Measurements from ENCODE around the gene SIK2. TPM values are rescaled to one million over a fixed set of nuclear protein-coding genes. Genes with fewer than 3 reads are reported as not detected.

SIK2 gene
- total RNA-seq, 1 donor from 2014 or later = 10.1 TPM

DNA sequence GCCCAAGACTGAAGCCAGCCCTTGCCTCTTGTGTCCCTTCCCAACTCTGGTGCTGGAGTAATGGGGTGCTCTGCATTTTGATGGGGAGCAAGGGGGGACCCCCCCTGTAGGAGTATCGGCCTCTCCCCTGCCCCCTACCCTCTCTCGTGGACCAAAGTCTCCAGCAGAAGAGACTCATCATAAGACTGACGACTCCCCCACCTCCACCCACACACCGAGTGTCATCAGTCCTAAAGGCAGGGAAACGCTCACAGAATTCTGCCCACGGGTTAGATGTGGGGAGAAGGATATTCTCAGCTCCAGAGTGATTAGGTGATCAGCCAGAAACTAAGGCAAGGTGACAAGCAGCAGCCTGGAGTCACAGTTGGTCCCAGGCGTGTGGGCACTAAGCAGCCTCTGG lies 125.2 kb downstream of the SIK2 start:
- DNase-seq (ENCODE audit: low read depth) = no peak
- Histone ChIP-seq H3K27me3 (ENCODE audit: control insufficient read depth, insufficient read depth, low read length) (no peaks in the 10 kb centered on the region), H3K4me3 (ENCODE audit: low read depth, low read length) (no peak overlapping the region), H3K36me3 (ENCODE audit: control insufficient read depth, insufficient read depth, low read length) (peaks cover 2% of the 10 kb centered on the region)
- TF ChIP-seq CTCF (IDR thresholded peaks at IDR 0.05; ENCODE audit: insufficient read depth, low read length, poor library complexity, severe bottlenecking) = no peak

GRCh38 chr11:111729071-111729830 lies 127.0 kb downstream of the SIK2 start:
- peaks cover 2% of the 10 kb centered on the region for H3K36me3 ChIP-seq (ENCODE audit: control insufficient read depth, insufficient read depth, low read length)
- no peak overlapping the region for H3K4me3 ChIP-seq (ENCODE audit: low read depth, low read length)
- no peak for TF ChIP-seq CTCF (IDR thresholded peaks at IDR 0.05; ENCODE audit: insufficient read depth, low read length, poor library complexity, severe bottlenecking)
- no peaks in the 10 kb centered on the region for H3K27me3 ChIP-seq (ENCODE audit: control insufficient read depth, insufficient read depth, low read length)
- DNase-seq (ENCODE audit: low read depth) = no peak

- no peak for DNase-seq (ENCODE audit: low read depth)
- Histone ChIP-seq H3K36me3 (ENCODE audit: control insufficient read depth, insufficient read depth, low read length) (peaks cover 2% of the 10 kb centered on the region), H3K27me3 (ENCODE audit: control insufficient read depth, insufficient read depth, low read length) (no peaks in the 10 kb centered on the region), H3K4me3 (ENCODE audit: low read depth, low read length) (no peak overlapping the region)
- no peak for TF ChIP-seq CTCF (IDR thresholded peaks at IDR 0.05; ENCODE audit: insufficient read depth, low read length, poor library complexity, severe bottlenecking)
Measured at GRCh38 chr11:111729831-111730311, 127.6 kb downstream of the SIK2 start.

DNA sequence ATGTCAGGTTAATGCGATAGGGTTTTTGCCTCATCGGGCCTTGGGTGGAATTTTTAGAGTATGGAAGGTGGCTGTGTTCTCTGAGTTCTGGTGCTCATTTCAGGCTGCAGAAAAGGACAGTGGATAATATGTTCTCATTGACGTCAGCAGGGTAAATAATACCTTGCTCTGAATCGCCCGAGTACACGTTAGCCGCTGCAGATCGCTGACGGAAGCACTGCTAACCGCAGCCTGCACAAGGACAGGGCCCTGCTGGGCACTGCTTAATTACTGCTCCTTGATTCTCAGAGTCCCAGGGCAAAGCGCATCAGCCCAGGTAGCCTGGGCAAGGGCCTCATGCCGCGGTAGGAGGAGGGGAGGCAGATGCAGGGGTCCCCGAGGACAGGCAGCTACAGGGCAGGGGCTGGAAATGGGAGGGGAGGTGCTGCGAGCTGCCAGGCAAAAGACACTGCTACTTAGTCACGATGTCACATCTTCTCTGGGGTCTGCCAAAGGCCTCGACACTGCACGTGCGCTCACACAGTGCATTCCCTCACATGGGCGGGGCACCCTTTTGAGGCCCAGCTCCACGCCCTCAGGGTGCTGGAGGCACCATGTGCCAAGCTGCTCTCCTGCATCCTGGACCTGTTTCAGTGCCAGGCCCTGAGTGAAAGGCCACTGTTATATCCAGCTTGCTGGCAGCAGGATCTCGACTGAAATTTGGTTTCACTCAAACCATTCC lies 128.8 kb downstream of the SIK2 start:
- Histone ChIP-seq H3K27me3 (ENCODE audit: control insufficient read depth, insufficient read depth, low read length) (no peaks in the 10 kb centered on the region), H3K4me3 (ENCODE audit: low read depth, low read length) (no peak overlapping the region), H3K36me3 (ENCODE audit: control insufficient read depth, insufficient read depth, low read length) (peaks cover 2% of the 10 kb centered on the region)
- TF ChIP-seq CTCF (IDR thresholded peaks at IDR 0.05; ENCODE audit: insufficient read depth, low read length, poor library complexity, severe bottlenecking) = no peak
- no peak for DNase-seq (ENCODE audit: low read depth)

DNA sequence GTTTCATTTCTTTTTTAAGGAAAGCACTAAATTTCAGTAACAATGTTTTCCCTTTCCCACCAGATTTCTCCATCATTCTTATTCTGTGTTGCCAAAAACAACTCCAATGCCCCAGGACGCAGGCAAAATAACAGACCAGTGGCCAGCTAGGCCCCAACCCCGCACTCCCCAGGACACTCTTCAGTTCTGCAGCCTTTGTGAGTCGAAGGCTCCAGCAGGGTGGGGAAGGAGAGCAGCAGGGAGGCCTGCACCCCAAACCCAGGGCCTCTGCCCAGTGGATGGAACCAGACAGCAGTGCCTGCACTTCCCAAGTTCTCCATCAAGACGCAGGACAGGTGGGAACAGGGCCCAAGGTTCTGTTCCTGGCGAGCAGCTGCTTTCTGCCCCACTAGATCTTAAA lies 129.6 kb downstream of the SIK2 start:
- Histone ChIP-seq H3K4me3 (ENCODE audit: low read depth, low read length) (no peak overlapping the region), H3K36me3 (ENCODE audit: control insufficient read depth, insufficient read depth, low read length) (no peaks in the 10 kb centered on the region), H3K27me3 (ENCODE audit: control insufficient read depth, insufficient read depth, low read length) (no peaks in the 10 kb centered on the region)
- no peak for TF ChIP-seq CTCF (IDR thresholded peaks at IDR 0.05; ENCODE audit: insufficient read depth, low read length, poor library complexity, severe bottlenecking)
- DNase-seq (ENCODE audit: low read depth) = no peak
